A673 (cell line): ENCODE results near the gene PACSIN2.

ENCODE experiments used
- EZH2 ChIP-seq: fragments of 200-600 bp; sonication (generic); IDR thresholded peaks from 2 replicates; pipeline ENCODE4 v1.6.1; 2017; ENCODE audit warnings: borderline replicate concordance, low read depth, mild to moderate bottlenecking, mixed read lengths, antibody characterized with exemption, low read length; ENCODE audit not compliant: poor library complexity, severe bottlenecking
- TF ChIP-seq, protein P1 (sequence below): fragments of 300-800, 200-600 bp; sonication (generic); conservative IDR thresholded peaks from 2 replicates; pipeline ENCODE4 v1.5.1; 2017; ENCODE audit warnings: low read depth, mild to moderate bottlenecking, antibody characterized with exemption, low read length, moderate library complexity, mixed read lengths

DNA sequence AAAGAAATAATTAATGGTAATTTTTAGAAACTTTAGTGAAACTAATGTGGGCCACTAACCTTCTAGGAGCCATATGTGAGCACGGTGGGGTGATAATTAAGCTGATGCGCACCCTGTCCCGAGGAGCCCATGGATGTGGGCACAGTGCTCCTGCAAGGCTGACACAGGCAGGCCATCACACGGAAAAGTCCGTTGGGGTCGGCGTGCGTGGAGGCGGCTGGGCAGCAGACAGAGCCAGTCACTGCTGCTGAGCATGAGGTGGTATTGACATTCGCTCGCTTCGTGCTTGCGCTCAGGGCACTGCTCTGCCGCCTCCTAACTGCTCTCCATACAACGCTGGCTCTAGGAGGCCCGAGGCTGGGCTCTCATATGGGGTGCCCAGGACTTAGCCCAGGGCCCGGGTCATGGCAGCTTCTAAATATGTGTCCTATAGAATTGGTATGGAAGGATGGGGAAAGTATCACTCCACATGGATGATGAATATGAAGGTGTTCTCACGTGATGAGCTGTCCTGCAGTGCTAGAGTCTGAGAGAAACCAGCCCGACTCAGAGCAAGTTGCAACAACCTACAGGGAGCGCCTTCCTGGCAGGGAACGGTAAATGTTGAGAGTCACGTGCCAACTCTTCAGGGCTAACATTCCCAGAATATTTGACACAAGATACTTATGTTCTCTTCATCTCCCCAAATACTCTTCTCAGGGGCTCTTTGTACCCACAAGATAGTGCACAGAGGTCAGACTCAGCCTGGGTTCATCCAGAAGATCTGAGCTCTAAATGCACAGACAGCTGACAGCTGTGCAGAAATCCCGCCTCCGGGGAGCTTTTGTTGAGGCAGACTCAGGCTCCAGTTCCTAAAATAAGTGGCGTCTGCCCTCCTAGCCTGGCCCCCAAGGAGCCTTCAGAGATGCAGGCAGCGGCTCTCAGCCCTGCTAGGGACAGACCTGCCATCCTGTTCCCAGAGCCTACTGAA, 107.3 kb downstream of the PACSIN2 start:
- TF ChIP-seq EZH2 = no peak
- TF ChIP-seq, protein P1, sequence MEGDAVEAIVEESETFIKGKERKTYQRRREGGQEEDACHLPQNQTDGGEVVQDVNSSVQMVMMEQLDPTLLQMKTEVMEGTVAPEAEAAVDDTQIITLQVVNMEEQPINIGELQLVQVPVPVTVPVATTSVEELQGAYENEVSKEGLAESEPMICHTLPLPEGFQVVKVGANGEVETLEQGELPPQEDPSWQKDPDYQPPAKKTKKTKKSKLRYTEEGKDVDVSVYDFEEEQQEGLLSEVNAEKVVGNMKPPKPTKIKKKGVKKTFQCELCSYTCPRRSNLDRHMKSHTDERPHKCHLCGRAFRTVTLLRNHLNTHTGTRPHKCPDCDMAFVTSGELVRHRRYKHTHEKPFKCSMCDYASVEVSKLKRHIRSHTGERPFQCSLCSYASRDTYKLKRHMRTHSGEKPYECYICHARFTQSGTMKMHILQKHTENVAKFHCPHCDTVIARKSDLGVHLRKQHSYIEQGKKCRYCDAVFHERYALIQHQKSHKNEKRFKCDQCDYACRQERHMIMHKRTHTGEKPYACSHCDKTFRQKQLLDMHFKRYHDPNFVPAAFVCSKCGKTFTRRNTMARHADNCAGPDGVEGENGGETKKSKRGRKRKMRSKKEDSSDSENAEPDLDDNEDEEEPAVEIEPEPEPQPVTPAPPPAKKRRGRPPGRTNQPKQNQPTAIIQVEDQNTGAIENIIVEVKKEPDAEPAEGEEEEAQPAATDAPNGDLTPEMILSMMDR = no peak
